BLaER1 (cell line): ENCODE results near the gene NEUROD4.

Experiments used
- H3K27ac ChIP-seq: shearing (Covaris generic); formaldehyde crosslinking; 2 replicates; pipeline ENCODE4 v1.8.1; 2022
- H3K27me3 ChIP-seq: shearing (Covaris generic); formaldehyde crosslinking; 2 replicates; pipeline ENCODE4 v1.8.1; 2022
- H3K36me3 ChIP-seq: shearing (Covaris generic); formaldehyde crosslinking; 2 replicates; pipeline ENCODE4 v1.8.1; 2022
- H3K4me1 ChIP-seq: shearing (Covaris generic); formaldehyde crosslinking; 2 replicates; pipeline ENCODE4 v1.8.1; 2022
- H3K4me2 ChIP-seq: shearing (Covaris generic); formaldehyde crosslinking; 2 replicates; pipeline ENCODE4 v1.8.1; 2022
- H3K4me3 ChIP-seq: shearing (Covaris generic); formaldehyde crosslinking; 2 replicates; pipeline ENCODE4 v1.8.1; 2022
- H3K9ac ChIP-seq: shearing (Covaris generic); formaldehyde crosslinking; 2 replicates; pipeline ENCODE4 v1.8.1; 2022
- H3K9me3 ChIP-seq: shearing (Covaris generic); formaldehyde crosslinking; 2 replicates; pipeline ENCODE4 v1.8.1; 2022
- H4K20me1 ChIP-seq: shearing (Covaris generic); formaldehyde crosslinking; 2 replicates; pipeline ENCODE4 v1.8.1; 2022
- Cebpa-rat ChIP-seq: shearing (Covaris generic); IDR thresholded peaks from 2 replicates; pipeline ENCODE4 v1.8.1; 2022

NEUROD4 gene

DNA sequence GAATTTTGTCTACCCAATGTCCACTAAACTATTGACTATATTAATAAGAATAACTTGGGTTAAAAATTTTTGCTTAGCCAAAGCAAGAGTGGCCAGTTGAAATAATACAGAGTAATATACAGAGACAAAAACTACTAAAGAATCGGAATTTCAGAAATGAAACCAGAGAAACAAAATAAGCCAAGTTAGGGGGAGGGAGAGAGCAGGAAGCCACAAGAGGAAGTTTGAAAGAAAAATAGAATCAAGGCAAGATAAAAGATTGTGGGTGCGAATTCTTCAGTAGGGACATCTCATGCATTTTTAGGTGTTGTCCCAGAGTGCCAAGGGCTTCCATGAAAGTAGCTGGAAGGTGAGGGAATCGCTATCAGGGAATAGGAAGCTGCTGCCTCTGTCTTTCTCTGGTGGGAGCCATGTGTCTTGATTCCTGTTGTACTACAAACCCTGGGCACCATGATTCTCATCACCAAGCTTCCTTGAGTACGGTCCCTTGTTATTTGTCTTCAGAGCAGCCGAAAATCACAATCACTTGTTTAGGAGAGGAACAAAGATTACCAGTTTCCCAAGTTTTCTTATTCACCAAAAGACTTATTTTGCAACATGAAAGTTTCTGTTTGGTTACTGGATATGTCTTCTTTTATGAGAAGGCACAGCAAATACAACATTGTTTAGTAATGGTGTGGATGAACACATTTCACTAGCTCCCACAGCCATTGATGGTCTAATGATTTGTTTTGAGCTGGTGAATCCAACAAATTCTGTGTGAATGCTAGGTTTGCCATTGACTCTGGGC, 16.7 kb downstream of the NEUROD4 start:
- no peaks in the 10 kb centered on the region for H3K9me3 ChIP-seq
- TF ChIP-seq Cebpa-rat, result no peak
- peaks cover 43% of the 10 kb centered on the region for H3K4me1 ChIP-seq
- H3K36me3 ChIP-seq, result no peaks in the 10 kb centered on the region
- peak overlapping the region; percentile 37; the same call in 1 of the 2 replicates for H3K4me3 ChIP-seq
- H3K4me2 ChIP-seq, result peak overlapping the region; percentile 86
- no peaks in the 10 kb centered on the region for H3K27me3 ChIP-seq
- H3K9ac ChIP-seq, result no peak overlapping the region
- H3K27ac ChIP-seq, result peak overlapping the region; percentile 77
- no peaks in the 10 kb centered on the region for H4K20me1 ChIP-seq

DNA sequence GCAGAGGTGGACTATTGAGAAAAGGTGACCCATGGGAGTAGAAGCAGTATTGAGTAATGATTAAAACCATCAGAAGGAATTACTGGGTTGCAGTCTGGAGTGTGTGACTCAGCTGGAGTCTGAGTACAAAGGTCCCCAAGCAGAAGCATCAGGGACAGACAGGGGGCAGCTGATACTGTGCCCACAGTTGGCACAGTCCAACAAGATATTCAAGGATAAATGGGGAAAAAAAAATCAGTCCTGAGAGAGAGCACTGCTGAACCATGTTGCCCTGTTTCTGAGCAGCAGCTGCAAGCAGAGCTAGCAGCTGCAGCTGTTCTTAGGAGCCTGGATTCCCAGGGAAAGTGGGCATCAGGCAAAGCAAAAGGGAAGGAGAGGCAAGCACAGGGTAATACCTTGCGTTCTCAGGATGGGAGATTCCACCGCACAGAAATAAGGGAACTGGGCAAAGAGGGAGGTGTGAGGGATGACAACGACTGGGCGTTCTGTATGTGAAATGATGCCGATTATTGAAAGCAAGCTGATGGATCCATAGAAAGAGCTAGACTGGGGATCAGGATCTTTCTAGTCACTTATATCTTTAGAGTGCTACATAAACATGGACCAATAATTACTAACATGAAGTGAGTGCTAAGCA, 17.7 kb downstream of the NEUROD4 start:
- peak overlapping the region; percentile 77; the same call in 1 of the 2 replicates for H3K27ac ChIP-seq
- no peak overlapping the region for H3K9ac ChIP-seq
- peak overlapping the region; percentile 86 for H3K4me2 ChIP-seq
- H3K9me3 ChIP-seq, result no peaks in the 10 kb centered on the region
- no peaks in the 10 kb centered on the region for H4K20me1 ChIP-seq
- no peaks in the 10 kb centered on the region for H3K27me3 ChIP-seq
- H3K36me3 ChIP-seq, result no peaks in the 10 kb centered on the region
- TF ChIP-seq Cebpa-rat, result no peak
- no peak overlapping the region for H3K4me3 ChIP-seq
- H3K4me1 ChIP-seq, result peaks cover 43% of the 10 kb centered on the region

DNA sequence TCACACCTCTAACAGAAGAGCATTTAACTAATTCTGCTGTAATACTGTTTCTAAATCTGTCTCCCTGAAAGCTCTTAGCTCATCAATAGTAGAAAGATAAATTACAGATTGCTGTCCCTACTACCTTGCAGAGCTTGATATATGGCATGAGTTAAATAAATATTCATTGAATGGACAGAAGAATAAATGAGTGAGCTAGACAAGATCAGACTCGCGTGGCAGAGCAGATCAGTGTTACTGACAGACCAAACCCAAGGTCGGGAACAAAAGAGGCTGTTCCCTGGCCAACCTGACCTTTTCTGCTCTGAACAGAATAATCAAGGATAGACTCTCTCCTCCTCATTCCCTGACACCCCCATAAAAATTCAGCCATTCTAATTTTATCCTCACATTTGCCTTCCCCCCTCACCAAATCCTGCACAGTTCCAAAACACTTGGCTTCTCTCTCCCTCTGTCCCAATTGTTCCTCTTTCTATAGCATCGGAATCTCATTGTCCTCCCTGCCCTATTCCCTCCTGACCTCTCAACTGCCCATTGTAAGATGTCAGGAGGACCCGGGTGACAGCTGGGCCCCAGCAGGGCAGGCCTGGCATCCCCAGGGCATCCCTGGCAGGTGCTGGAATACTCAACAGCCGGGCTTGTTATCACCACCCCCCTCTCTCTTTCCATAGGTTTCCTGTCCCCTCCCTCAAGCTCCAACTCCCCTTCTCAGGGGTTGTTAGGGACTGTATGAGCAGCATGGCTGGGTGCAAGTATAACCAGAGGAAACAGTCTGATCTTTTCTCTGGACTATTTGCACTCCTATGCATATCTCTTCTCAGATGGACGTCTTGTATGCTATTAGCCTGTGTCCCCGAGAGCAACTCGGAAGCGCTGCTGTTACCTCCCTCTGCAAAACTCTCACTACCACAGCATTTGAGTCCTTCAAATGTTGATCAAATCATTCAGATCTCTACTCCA, 19.9 kb downstream of the NEUROD4 start:
- no peak for TF ChIP-seq Cebpa-rat
- H4K20me1 ChIP-seq, result no peaks in the 10 kb centered on the region
- H3K36me3 ChIP-seq, result no peaks in the 10 kb centered on the region
- no peaks in the 10 kb centered on the region for H3K27me3 ChIP-seq
- H3K4me3 ChIP-seq, result no peak overlapping the region
- no peak overlapping the region for H3K27ac ChIP-seq
- peaks cover 30% of the 10 kb centered on the region for H3K4me1 ChIP-seq
- H3K9me3 ChIP-seq, result no peaks in the 10 kb centered on the region
- no peak overlapping the region for H3K9ac ChIP-seq
- H3K4me2 ChIP-seq, result no peak overlapping the region

DNA sequence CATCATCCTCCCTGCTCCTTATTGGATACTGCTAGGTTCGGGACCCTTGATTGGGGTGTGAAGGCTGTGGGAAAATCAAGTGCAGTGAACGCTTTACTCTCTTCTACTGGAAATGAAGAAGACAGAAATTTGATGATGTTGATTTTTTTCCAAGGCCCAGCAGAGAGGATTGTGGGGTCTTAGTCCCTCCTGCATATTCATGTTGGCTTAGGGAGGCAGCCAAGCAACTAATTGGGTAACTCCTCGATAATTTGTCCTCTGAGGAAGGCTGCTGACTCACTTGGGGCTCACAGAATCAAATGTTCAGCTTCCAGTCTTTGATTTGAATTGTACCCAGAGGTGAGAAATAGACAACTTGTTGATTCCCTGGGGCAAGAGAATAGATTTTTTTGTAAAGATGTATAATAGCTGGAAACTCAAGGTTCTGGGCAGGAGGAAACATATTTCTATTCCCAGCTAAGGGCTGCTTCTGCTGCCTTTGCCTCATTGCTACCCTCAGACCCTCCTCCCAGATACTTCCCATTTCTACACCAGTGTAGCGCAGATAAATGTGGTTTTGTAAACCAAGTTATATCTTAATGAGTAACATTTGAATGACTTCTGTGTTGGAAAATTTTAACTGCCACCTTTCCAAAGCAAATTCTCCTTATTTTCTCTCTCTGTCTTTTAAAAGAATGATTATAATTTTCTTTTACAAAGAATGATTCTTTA, 21.7 kb downstream of the NEUROD4 start:
- Histone ChIP-seq H3K9ac (no peak overlapping the region), H4K20me1 (no peaks in the 10 kb centered on the region), H3K4me2 (no peak overlapping the region), H3K27me3 (no peaks in the 10 kb centered on the region), H3K9me3 (no peaks in the 10 kb centered on the region), H3K27ac (no peak overlapping the region), H3K4me3 (no peak overlapping the region), H3K4me1 (peaks cover 12% of the 10 kb centered on the region), H3K36me3 (no peaks in the 10 kb centered on the region)
- no peak for TF ChIP-seq Cebpa-rat

DNA sequence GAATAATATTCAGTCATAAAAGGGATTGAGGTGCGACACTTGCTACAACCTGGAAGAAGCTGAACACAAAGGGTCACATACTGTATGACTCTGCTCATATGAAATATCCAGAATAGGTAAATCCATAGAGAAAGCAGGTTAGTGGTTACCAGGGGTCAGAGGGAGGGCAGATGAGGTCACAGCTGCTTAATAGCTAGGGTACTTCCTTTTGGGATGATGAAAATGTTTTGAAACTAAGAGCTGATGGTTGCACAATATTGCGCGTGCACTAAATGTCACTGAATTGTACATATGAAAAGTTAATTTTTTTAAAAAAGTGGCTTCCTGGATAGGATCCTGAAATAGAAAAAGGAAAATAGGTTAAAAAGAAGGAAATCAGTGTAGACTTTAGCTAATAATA, 23.8 kb downstream of the NEUROD4 start:
- no peaks in the 10 kb centered on the region for H3K9me3 ChIP-seq
- no peaks in the 10 kb centered on the region for H3K27me3 ChIP-seq
- H4K20me1 ChIP-seq, result no peaks in the 10 kb centered on the region
- no peak overlapping the region for H3K9ac ChIP-seq
- H3K4me3 ChIP-seq, result no peak overlapping the region
- no peaks in the 10 kb centered on the region for H3K4me1 ChIP-seq
- no peak for TF ChIP-seq Cebpa-rat
- H3K4me2 ChIP-seq, result no peak overlapping the region
- no peaks in the 10 kb centered on the region for H3K36me3 ChIP-seq
- H3K27ac ChIP-seq, result no peak overlapping the region

DNA sequence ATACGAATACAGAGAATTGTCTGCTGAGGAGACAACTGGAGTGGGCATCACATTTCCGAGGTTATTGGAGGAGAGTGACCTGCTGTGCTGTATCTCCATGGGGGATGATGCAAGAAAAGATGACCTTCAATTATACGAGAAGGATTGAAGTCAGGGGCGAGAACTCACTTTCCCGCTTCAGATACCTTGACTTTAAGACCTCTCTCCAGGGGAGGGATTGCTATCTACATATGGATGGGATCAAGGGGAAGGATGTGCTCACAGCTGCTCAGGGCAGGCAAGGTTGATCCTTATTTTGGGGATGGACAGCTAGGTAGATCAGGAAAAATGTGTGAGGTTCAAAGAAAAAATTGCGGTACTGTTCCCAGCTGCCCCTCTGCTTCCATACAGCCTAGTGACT, 24.4 kb downstream of the NEUROD4 start:
- Histone ChIP-seq H3K36me3 (no peaks in the 10 kb centered on the region), H4K20me1 (no peaks in the 10 kb centered on the region), H3K27me3 (no peaks in the 10 kb centered on the region), H3K4me2 (no peak overlapping the region), H3K4me1 (no peaks in the 10 kb centered on the region), H3K27ac (no peak overlapping the region), H3K9me3 (no peaks in the 10 kb centered on the region), H3K9ac (no peak overlapping the region), H3K4me3 (no peak overlapping the region)
- no peak for TF ChIP-seq Cebpa-rat

DNA sequence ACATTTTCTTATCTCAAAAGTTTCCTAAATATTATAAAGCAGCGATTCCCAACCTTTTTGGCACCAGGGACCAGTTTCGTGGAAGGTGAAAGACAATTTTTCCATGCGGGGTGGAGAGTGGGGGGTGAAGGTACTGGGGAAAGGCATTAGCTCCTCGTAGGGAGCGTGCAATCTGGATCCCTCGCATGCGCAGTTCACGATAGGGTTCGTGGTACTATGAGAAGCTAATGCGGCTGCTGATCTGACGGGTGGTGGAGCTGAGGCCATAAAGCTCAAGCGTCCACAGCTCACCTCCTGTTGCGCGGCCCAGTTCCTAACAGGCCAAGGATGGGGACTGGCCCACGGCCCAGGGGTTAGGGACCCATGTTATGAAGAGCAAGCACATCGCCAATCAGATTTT, 29.9 kb downstream of the NEUROD4 start:
- Histone ChIP-seq H3K27ac (no peak overlapping the region), H3K27me3 (no peaks in the 10 kb centered on the region), H3K4me3 (no peak overlapping the region), H3K36me3 (no peaks in the 10 kb centered on the region), H3K4me1 (no peaks in the 10 kb centered on the region), H3K9me3 (no peaks in the 10 kb centered on the region), H3K9ac (no peak overlapping the region), H3K4me2 (no peak overlapping the region), H4K20me1 (no peaks in the 10 kb centered on the region)
- TF ChIP-seq Cebpa-rat, result no peak

DNA sequence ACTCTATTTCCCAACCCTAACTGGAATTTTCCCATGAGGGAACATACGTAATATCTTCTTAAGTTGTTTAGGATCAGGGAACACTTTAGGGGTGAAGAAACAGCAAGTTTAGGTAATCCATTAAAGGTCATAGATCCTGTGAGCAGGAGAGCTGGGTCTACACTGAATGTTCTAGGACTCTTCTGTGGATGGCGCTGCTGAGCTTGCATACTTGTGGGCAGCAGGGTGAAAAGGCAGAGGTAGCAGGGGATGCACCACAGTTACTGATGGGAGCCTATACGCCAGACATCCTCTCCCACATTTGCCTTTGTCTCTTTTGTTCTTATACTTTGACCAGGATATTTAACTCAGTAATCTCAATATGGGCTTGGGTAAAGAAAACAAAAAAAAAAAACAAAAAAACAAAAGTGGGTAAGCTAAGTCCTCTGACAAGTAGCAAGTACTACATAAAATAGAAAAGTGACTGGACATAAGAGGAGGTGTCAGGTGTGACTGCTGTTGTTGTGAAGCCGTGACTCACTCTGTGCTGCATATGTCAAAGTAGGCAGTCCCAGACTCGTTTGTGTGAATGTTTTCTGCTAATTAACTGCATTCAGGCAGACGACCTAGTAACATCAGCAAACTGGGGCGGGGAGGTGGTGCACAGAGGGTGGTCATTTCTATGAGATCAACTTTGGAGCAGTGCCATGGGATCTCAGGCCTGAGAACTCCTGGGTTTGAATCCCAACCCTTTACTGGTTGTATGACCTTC, 31.6 kb downstream of the NEUROD4 start:
- Histone ChIP-seq H3K9ac (no peak overlapping the region), H3K36me3 (no peaks in the 10 kb centered on the region), H3K27me3 (no peaks in the 10 kb centered on the region), H4K20me1 (no peaks in the 10 kb centered on the region), H3K4me3 (no peak overlapping the region), H3K9me3 (no peaks in the 10 kb centered on the region), H3K4me1 (no peaks in the 10 kb centered on the region), H3K27ac (no peak overlapping the region), H3K4me2 (no peak overlapping the region)
- TF ChIP-seq Cebpa-rat, result no peak

DNA sequence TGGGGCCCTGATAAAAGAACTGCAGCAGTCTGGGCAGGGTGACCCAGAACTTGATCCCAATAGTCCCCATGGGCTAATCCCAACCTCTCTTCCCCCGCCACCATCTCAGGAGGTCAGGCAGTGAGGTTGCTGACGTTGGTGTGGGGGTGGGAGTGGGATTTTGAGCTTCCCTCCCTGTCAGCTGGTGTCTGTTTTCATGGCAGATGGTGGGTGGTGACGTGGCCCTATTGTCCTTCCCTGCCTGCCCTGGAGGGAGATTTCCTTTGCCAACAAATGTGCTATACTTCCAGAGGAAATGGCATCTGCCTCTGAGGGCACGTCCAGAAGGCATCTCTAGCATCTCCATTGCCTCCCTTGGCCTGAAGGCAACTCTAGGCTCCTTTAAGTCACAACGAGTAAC, 37.7 kb downstream of the NEUROD4 start:
- Histone ChIP-seq H3K4me1 (no peaks in the 10 kb centered on the region), H4K20me1 (no peaks in the 10 kb centered on the region), H3K4me3 (no peak overlapping the region), H3K36me3 (no peaks in the 10 kb centered on the region), H3K9me3 (no peaks in the 10 kb centered on the region), H3K27me3 (no peaks in the 10 kb centered on the region), H3K4me2 (no peak overlapping the region), H3K9ac (no peak overlapping the region), H3K27ac (no peak overlapping the region)
- TF ChIP-seq Cebpa-rat, result no peak
